H1 (cell line): ENCODE results near the gene VPS13A. TPM values are rescaled to one million over a fixed set of nuclear protein-coding genes. Genes with fewer than 3 reads are reported as not detected.

Experiments used
- CTCF ChIA-PET: fragments of 300-600 bp; sonication (Branson Sonifier 250); formaldehyde crosslinking; loops from one replicate; lab custom pipeline; 2021; ENCODE audit not compliant: partially characterized antibody; lab: Charles Lee
- POLR2A ChIA-PET: fragments of 300-600 bp; sonication (Branson Sonifier 250); formaldehyde crosslinking; loops from one replicate; lab custom pipeline; 2021; ENCODE audit warnings: inconsistent platforms; ENCODE audit not compliant: partially characterized antibody; lab: Charles Lee
- DNase-seq, 2 experiments: peaks; one replicate each; pipeline versions ENCODE4 v3.0.0 to v3.0.0-alpha.2; 2010 to 2022; ENCODE audit warnings: low spot score in 2 of 2, low read depth in 1 of 2, mixed read lengths in 1 of 2
- FAIRE-seq: peaks from 2 replicates; lab custom pipeline; 2011; peaks lifted over from hg19 to GRCh38; lab: Jason Lieb, UNC
- H2AFZ ChIP-seq: 2 replicates; pipeline ENCODE4 v1.8.1; 2012; ENCODE audit warnings: low read length, inconsistent platforms
- H2AK5ac ChIP-seq: 2 replicates; pipeline ENCODE4 v1.6.1; 2013; ENCODE audit warnings: low read depth, low read length
- H2BK120ac ChIP-seq: replicated peaks from 2 replicates; pipeline ENCODE3; 2013; ENCODE audit warnings: low read depth, low read length, inconsistent platforms
- H2BK12ac ChIP-seq: 2 replicates; pipeline ENCODE4 v1.6.1; 2013; ENCODE audit warnings: low read depth, low read length
- H2BK15ac ChIP-seq: 2 replicates; pipeline ENCODE4 v1.6.1; 2013; ENCODE audit warnings: low read length
- H2BK20ac ChIP-seq: 2 replicates; pipeline ENCODE4 v1.6.1; 2013; ENCODE audit warnings: low read length
- H2BK5ac ChIP-seq: 2 replicates; pipeline ENCODE4 v1.6.1; 2013; ENCODE audit warnings: low read depth, low read length
- H3K14ac ChIP-seq: 2 replicates; pipeline ENCODE4 v1.6.1; 2013; ENCODE audit warnings: inconsistent platforms; ENCODE audit not compliant: insufficient read length
- H3K18ac ChIP-seq: 2 replicates; pipeline ENCODE4 v1.6.1; 2013; ENCODE audit warnings: low read length; ENCODE audit errors: extremely low read depth
- H3K23ac ChIP-seq: 2 replicates; pipeline ENCODE4 v1.6.1; 2013; ENCODE audit warnings: inconsistent platforms; ENCODE audit not compliant: insufficient read length
- H3K23me2 ChIP-seq: 2 replicates; pipeline ENCODE4 v1.6.1; 2013; ENCODE audit warnings: low read depth, low read length
- H3K27ac ChIP-seq: 2 replicates; pipeline ENCODE4 v1.6.1; 2011; ENCODE audit warnings: low read depth, low read length, inconsistent platforms
- H3K27me3 ChIP-seq, 4 experiments: replicated peaks in 1 of 4; 1 replicate in 1 of 4; 2 replicates in 3 of 4; pipeline versions ENCODE4 v1.6.1 to v1.8.1; 2011 to 2013; ENCODE audit warnings: low read length in 3 of 4, mild to moderate bottlenecking in 3 of 4, inconsistent platforms in 2 of 4, mixed read lengths in 2 of 4, moderate library complexity in 1 of 4; ENCODE audit not compliant: control insufficient read depth in 3 of 4, insufficient read depth in 3 of 4; ENCODE audit errors: extremely low read depth in 1 of 4
- H3K36me3 ChIP-seq, 4 experiments: 2 replicates each; pipeline versions ENCODE4 v1.6.1 to v1.8.1; 2011 to 2013; ENCODE audit warnings: mild to moderate bottlenecking in 4 of 4, low read length in 3 of 4, moderate library complexity in 2 of 4, control low read depth in 1 of 4, inconsistent platforms in 1 of 4; ENCODE audit not compliant: insufficient read depth in 4 of 4, control insufficient read depth in 2 of 4
- H3K4ac ChIP-seq: replicated peaks from 2 replicates; pipeline ENCODE3; 2013; ENCODE audit warnings: low read length, low read depth, mixed read lengths, inconsistent platforms; ENCODE audit not compliant: insufficient read length
- H3K4me1 ChIP-seq, 4 experiments: replicated peaks in 1 of 4; 1 replicate in 1 of 4; 2 replicates in 3 of 4; pipeline versions ENCODE4 v1.6.1 to v1.8.1; 2011 to 2013; ENCODE audit warnings: low read length in 3 of 4, inconsistent platforms in 2 of 4, mixed read lengths in 1 of 4; ENCODE audit not compliant: insufficient read depth in 4 of 4, control insufficient read depth in 3 of 4
- H3K4me2 ChIP-seq, 2 experiments: 2 replicates each; pipeline versions ENCODE4 v1.6.1 to v1.8.1; 2011 to 2013; ENCODE audit warnings: low read depth in 2 of 2, low read length in 2 of 2, control low read depth in 1 of 2, inconsistent platforms in 1 of 2, mild to moderate bottlenecking in 1 of 2; ENCODE audit not compliant: insufficient read depth in 1 of 2
- H3K4me3 ChIP-seq, 4 experiments: fragments of 200-600, 300-600 bp in 1 of 4; sonication (generic), shearing (Covaris generic), sonication (Bioruptor Twin) in 1 of 4; 2 replicates each; pipeline versions ENCODE4 v1.5.1 to v1.8.1; 2011 to 2016; ENCODE audit warnings: low read length in 4 of 4, low read depth in 3 of 4, control low read depth in 2 of 4, inconsistent platforms in 2 of 4, mild to moderate bottlenecking in 2 of 4, mixed read lengths in 1 of 4, moderate library complexity in 1 of 4; ENCODE audit not compliant: insufficient read depth in 2 of 4; ENCODE audit errors: extremely low read depth in 1 of 4
- H3K56ac ChIP-seq: replicated peaks from 2 replicates; pipeline ENCODE3; 2013; ENCODE audit warnings: low read depth, mild to moderate bottlenecking, mixed read lengths, low read length, inconsistent platforms; ENCODE audit not compliant: insufficient read length
- H3K79me1 ChIP-seq: 2 replicates; pipeline ENCODE4 v1.6.1; 2013; ENCODE audit warnings: low read depth, low read length, control low read depth
- H3K79me2 ChIP-seq, 2 experiments: 2 replicates each; pipeline versions ENCODE4 v1.6.1 to v1.8.1; 2012 to 2013; ENCODE audit warnings: low read length in 2 of 2, mild to moderate bottlenecking in 2 of 2, inconsistent platforms in 1 of 2; ENCODE audit not compliant: insufficient read depth in 2 of 2, control insufficient read depth in 1 of 2
- H3K9ac ChIP-seq, 4 experiments: replicated peaks in 1 of 4; 1 replicate in 1 of 4; 2 replicates in 3 of 4; pipeline versions ENCODE4 v1.6.1 to v1.8.1; 2011 to 2013; ENCODE audit warnings: low read depth in 3 of 4, low read length in 3 of 4, control low read depth in 2 of 4, mild to moderate bottlenecking in 2 of 4, moderate library complexity in 2 of 4, inconsistent platforms in 1 of 4; ENCODE audit errors: extremely low read depth in 1 of 4
- H3K9me3 ChIP-seq, 2 experiments: 2 replicates each; pipeline versions ENCODE4 v1.6.1 to v1.8.1; 2012 to 2013; ENCODE audit warnings: mild to moderate bottlenecking in 2 of 2, moderate library complexity in 2 of 2, control low read depth in 1 of 2, inconsistent platforms in 1 of 2, low read depth in 1 of 2, low read length in 1 of 2, mixed read lengths in 1 of 2; ENCODE audit not compliant: insufficient read depth in 2 of 2
- H4K20me1 ChIP-seq, 2 experiments: replicated peaks in 1 of 2; 2 replicates each; pipeline versions ENCODE3 to v1.8.1; 2011 to 2013; ENCODE audit warnings: inconsistent platforms in 2 of 2, low read length in 2 of 2, mild to moderate bottlenecking in 1 of 2; ENCODE audit not compliant: insufficient read depth in 2 of 2, control insufficient read depth in 1 of 2
- H4K5ac ChIP-seq: 2 replicates; pipeline ENCODE4 v1.6.1; 2013; ENCODE audit warnings: low read length, low read depth, mixed read lengths, inconsistent platforms; ENCODE audit not compliant: insufficient read length
- H4K8ac ChIP-seq: 2 replicates; pipeline ENCODE4 v1.8.0; 2013; ENCODE audit warnings: mild to moderate bottlenecking, moderate library complexity, low read length, inconsistent platforms; ENCODE audit not compliant: insufficient read depth; ENCODE audit errors: extremely low read depth
- H4K91ac ChIP-seq: replicated peaks from 2 replicates; pipeline ENCODE3; 2013; ENCODE audit warnings: low read length, mixed read lengths, inconsistent platforms; ENCODE audit not compliant: insufficient read length
- BACH1 ChIP-seq: IDR thresholded peaks from 2 replicates; pipeline ENCODE4 v1.6.1; 2012; ENCODE audit warnings: low read length, improper control_type of control experiment
- KDM1A ChIP-seq: fragments of 200-600, 300-600 bp; sonication (generic); IDR thresholded peaks from 2 replicates; pipeline ENCODE4 v1.7.1; 2016; ENCODE audit warnings: mild to moderate bottlenecking, low read length, borderline replicate concordance
- WGBS, 2 experiments: shearing (Covaris generic) in 1 of 2; methylation state at CpG; one replicate each; pipeline versions ENCODE4 v1.1.6 to v1.1.7; 2013 to 2015; ENCODE audit warnings: low lambda C conversion rate in 2 of 2, mixed read lengths in 2 of 2, inconsistent platforms in 1 of 2, low coverage in 1 of 2, missing lambda C conversion rate in 1 of 2; ENCODE audit not compliant: insufficient replicate concordance in 2 of 2, insufficient coverage in 1 of 2, insufficient read length in 1 of 2; ENCODE audit errors: extremely low coverage in 1 of 2, missing lambda C conversion rate in 1 of 2; 5-methylcytosine and 5-hydroxymethylcytosine counted together
- polyA plus RNA-seq, 7 experiments: library from polyadenylated mRNA; depleted of rRNA in 3 of 7; stranded (reverse) in 5 of 7; unstranded in 2 of 7; fragments of >200 nt in 5 of 7; fragments of 200-250 nt in 2 of 7; gene quantifications; 1 replicate in 5 of 7; 2 replicates in 1 of 7; 4 replicates in 1 of 7; pipeline versions ENCODE4 v1.2.1 to v1.2.3, GENCODE V29; 2011 to 2013; ENCODE audit warnings: missing spikeins in 2 of 7, mixed read lengths in 2 of 7
- total RNA-seq: library from RNA; stranded (reverse); fragmentation: NEBNext Ultra II Directional; extraction: Animal tissue kit (Norgen Biotek cat#: 25700); gene quantifications from 2 replicates; pipeline ENCODE4 v1.2.1, GENCODE V29; 2021
- TF ChIP-seq, protein P1 (sequence below): IDR thresholded peaks from 2 replicates; pipeline ENCODE4 v1.6.1; 2011; ENCODE audit warnings: low read length, improper control_type of control experiment

The VPS13A gene
- total and polyA plus RNA-seq, 2 of the 8 experiments (the other 6 are each of a cell fraction or from before 2014, with no cell fraction given) = 6.0 to 36.5 TPM

DNA sequence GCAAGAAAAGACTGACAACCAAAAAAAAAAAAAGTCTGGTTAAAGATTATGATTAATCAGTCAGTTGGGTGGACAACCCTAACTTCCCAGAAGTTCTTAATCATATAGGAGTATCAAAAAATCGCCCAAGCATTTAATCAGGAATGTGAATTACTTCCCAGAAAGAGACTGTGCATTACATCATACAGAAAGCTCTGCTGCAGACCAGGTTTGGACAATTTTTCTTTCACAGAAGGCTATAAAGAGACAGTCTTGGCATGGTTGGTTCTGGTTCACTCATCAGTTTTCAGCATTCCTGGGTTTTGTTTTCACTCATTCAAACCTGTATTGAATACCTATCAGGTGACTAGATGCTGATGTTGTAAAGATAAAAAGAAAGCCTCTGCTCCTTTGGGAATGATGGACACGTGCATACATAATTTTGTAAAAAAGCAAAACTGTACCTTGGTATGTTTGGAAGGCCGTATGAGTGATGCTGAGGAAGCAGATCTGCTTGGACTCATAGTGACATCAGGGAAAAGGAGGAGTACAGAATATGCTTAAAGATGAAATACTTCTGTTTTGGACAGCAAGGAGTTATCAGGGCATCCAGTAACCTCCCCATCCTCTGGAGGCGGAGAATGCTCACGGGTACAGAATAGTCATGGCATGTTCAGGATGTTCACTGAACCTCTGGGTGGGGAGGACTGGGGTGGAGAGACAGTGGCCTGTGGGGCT is 292.3 kb downstream of the VPS13A start:
- Histone ChIP-seq H3K23ac (no peak overlapping the region), H2BK15ac (no peak overlapping the region), H3K23me2 (no peaks in the 10 kb centered on the region), H3K79me2 (no peaks in the 10 kb centered on the region), H3K4me3 (no peak overlapping the region), H4K8ac (no peak overlapping the region), H2BK20ac (no peak overlapping the region), H4K5ac (no peak overlapping the region), H3K9ac (no peak overlapping the region), H3K27ac (no peak overlapping the region), H3K4ac (no peak overlapping the region), H2AFZ (no peak overlapping the region), H3K27me3 (no peaks in the 10 kb centered on the region), H3K4me1 (peaks cover 0 to 6% (median 0%) of the 10 kb centered on the region in 4 experiments; a peak in 2 of 7 replicates), H3K9me3 (peaks cover 0 to 3% of the 10 kb centered on the region in 2 experiments; a peak in 1 of 4 replicates), H2BK5ac (no peak overlapping the region), H3K56ac (no peak overlapping the region), H4K20me1 (no peaks in the 10 kb centered on the region), H2BK12ac (no peak overlapping the region), H4K91ac (no peak overlapping the region), H3K36me3 (no peaks in the 10 kb centered on the region), H3K4me2 (no peak overlapping the region), H2BK120ac (no peak overlapping the region), H2AK5ac (no peak overlapping the region), H3K18ac (no peak overlapping the region), H3K14ac (no peak overlapping the region), H3K79me1 (no peaks in the 10 kb centered on the region; the same call in 1 of the 2 replicates)
- CTCF ChIA-PET = interaction anchor here (0.7 to 7.9 kb wide), 3 partner anchors 10 to 113 kb away, joined by 5 to 72 read pairs (median 6); no protein-coding TSS in a partner anchor
- no peak for DNase-seq
- WGBS, 2 experiments = 86% methylated on average over 5 of the region's 5 CpGs; no CpG with 5 or more reads in 1 of the 2 experiments
- no peak for TF ChIP-seq KDM1A
- no peak for TF ChIP-seq BACH1
- TF ChIP-seq, protein P1, sequence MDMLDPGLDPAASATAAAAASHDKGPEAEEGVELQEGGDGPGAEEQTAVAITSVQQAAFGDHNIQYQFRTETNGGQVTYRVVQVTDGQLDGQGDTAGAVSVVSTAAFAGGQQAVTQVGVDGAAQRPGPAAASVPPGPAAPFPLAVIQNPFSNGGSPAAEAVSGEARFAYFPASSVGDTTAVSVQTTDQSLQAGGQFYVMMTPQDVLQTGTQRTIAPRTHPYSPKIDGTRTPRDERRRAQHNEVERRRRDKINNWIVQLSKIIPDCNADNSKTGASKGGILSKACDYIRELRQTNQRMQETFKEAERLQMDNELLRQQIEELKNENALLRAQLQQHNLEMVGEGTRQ = no peak
- no peak for FAIRE-seq
- POLR2A ChIA-PET = no interaction called here
